Panc1 (cell line): ENCODE results near the gene TMEM25. TPM values are rescaled to one million over a fixed set of nuclear protein-coding genes. Genes with fewer than 3 reads are reported as not detected.

Experiments used
- ATAC-seq: fragments of 200-7000 bp; cut with Tn5 transposase; 2 replicates; pipeline ENCODE4 v1.9.1; 2020; ENCODE audit warnings: mild to moderate bottlenecking, moderate library complexity
- BruUV-seq: library from RNA; stranded (reverse); fragments of 400-500 nt; replicated peaks from 2 replicates; lab custom pipeline; 2021; lab: Mats Ljungman, UMichigan
- CTCF ChIA-PET: fragments of 300-600 bp; sonication (Branson Sonifier 250); formaldehyde crosslinking; loops from one replicate; lab custom pipeline; 2022; ENCODE audit warnings: antibody characterized with exemption; lab: Charles Lee
- POLR2A ChIA-PET: fragments of 300-600 bp; sonication (Branson Sonifier 250); formaldehyde crosslinking; loops from one replicate; lab custom pipeline; 2022; ENCODE audit warnings: antibody characterized with exemption; lab: Charles Lee
- DNase-seq: peaks from one replicate; pipeline ENCODE4 v3.0.0-alpha.2; 2010; ENCODE audit warnings: low read depth, low spot score
- H3K27ac ChIP-seq: 2 replicates; pipeline ENCODE4 v1.5.1; 2011; ENCODE audit warnings: mild to moderate bottlenecking, low read length, inconsistent platforms
- H3K27me3 ChIP-seq: fragments of 200-500 bp; sonication (Bioruptor generic); 2 replicates; pipeline ENCODE4 v1.6.0; 2014; ENCODE audit warnings: low read length, inconsistent platforms; ENCODE audit not compliant: control insufficient read depth, insufficient read depth
- H3K36me3 ChIP-seq: fragments of 200-500 bp; sonication (Bioruptor generic); 2 replicates; pipeline ENCODE4 v1.5.1; 2014; ENCODE audit warnings: inconsistent platforms, mild to moderate bottlenecking, low read length, moderate library complexity; ENCODE audit not compliant: control insufficient read depth, insufficient read depth
- H3K4me1 ChIP-seq: 2 replicates; pipeline ENCODE4 v1.5.1; 2011; ENCODE audit warnings: inconsistent platforms, mild to moderate bottlenecking, low read length, moderate library complexity; ENCODE audit not compliant: control insufficient read depth, insufficient read depth
- H3K4me3 ChIP-seq, 2 experiments: 2 replicates each; pipeline ENCODE4 v1.5.1; 2011 to 2012; ENCODE audit warnings: low read depth in 2 of 2, low read length in 2 of 2, mild to moderate bottlenecking in 2 of 2, inconsistent platforms in 1 of 2, moderate library complexity in 1 of 2
- H3K9me3 ChIP-seq: fragments of 200-500 bp; sonication (Bioruptor generic); 2 replicates; pipeline ENCODE4 v1.5.1; 2014; ENCODE audit warnings: low read depth, mild to moderate bottlenecking, inconsistent platforms, low read length, moderate library complexity; ENCODE audit not compliant: control insufficient read depth, insufficient read depth
- CTCF ChIP-seq: fragments of 450-650 bp; IDR thresholded peaks from 2 replicates; pipeline ENCODE4 v1.5.1; 2017; ENCODE audit warnings: mild to moderate bottlenecking
- POLR2AphosphoS5 ChIP-seq: IDR thresholded peaks from 2 replicates; pipeline ENCODE4 v1.6.1; 2012; ENCODE audit warnings: mild to moderate bottlenecking, low read depth, low read length, moderate library complexity
- REST ChIP-seq, 2 experiments: IDR thresholded peaks; 2 replicates each; pipeline ENCODE4 v1.6.1; 2011 to 2012; ENCODE audit warnings: low read depth in 2 of 2, control low read depth in 1 of 2, low read length in 1 of 2, mild to moderate bottlenecking in 1 of 2, moderate library complexity in 1 of 2; ENCODE audit not compliant: insufficient read depth in 1 of 2
- SIN3A ChIP-seq: IDR thresholded peaks from 2 replicates; pipeline ENCODE4 v1.6.1; 2012; ENCODE audit warnings: low read depth, mild to moderate bottlenecking, low read length, moderate library complexity, borderline replicate concordance; ENCODE audit not compliant: insufficient read depth
- TCF7L2 ChIP-seq: IDR thresholded peaks from 2 replicates; pipeline ENCODE4 v1.6.1; 2011; ENCODE audit warnings: mild to moderate bottlenecking, low read depth, low read length, inconsistent platforms
- in situ Hi-C: cut with HindIII; loops from 2 replicates; pipeline ENCODE4 v1.10.0; 2016; ENCODE audit warnings: low sequenced_read_pairs, low pct_unique_long_range_greater_than_20kb
- intact Hi-C: fragments of 100-400 bp; cut with micrococcal nuclease; formaldehyde crosslinking; loops from one replicate; pipeline ENCODE4 v1.10.0; 2022; ENCODE audit not compliant: unreplicated experiment
- total RNA-seq: library from RNA; stranded (reverse); gene quantifications from one replicate; pipeline ENCODE4 v1.2.1, GENCODE V29; 2021; ENCODE audit not compliant: unreplicated experiment

TMEM25 gene
- total RNA-seq, 1 experiment from 2014 or later, result 6.7 TPM

- Histone ChIP-seq H3K4me1 (peaks cover 8% of the 10 kb centered on the region), H3K27me3 (no peaks in the 10 kb centered on the region), H3K36me3 (peaks cover 51% of the 10 kb centered on the region), H3K4me3 (no peak overlapping the region), H3K9me3 (no peaks in the 10 kb centered on the region), H3K27ac (no peak overlapping the region)
- no peak for TF ChIP-seq POLR2AphosphoS5
- TF ChIP-seq CTCF, result no peak
- no peak for TF ChIP-seq REST (IDR thresholded peaks at IDR 0.05; ENCODE audit: insufficient read depth in 1 of 2, low read depth in 2 of 2, low read length in 1 of 2)
- TF ChIP-seq SIN3A, result no peak
- no peak for TF ChIP-seq TCF7L2
- CTCF ChIA-PET, result interaction anchor here (0.5 kb wide), 1 partner anchor 48 kb away, joined by 3 read pairs; no protein-coding TSS in a partner anchor
- DNase-seq (no peak), ATAC-seq (0 out of 2 replicates have a peak, but pooled peaks have one; percentile 21)
- no TSS peak for BruUV-seq
- POLR2A ChIA-PET, result no interaction called here
- intact Hi-C loops, result no loop called here
- in situ Hi-C loops, result no loop called here
These were observed 9.1 kb upstream of the TMEM25 start for GRCh38 chr11:118521892-118522311.

- Histone ChIP-seq H3K36me3 (peaks cover 48% of the 10 kb centered on the region), H3K9me3 (no peaks in the 10 kb centered on the region), H3K27me3 (no peaks in the 10 kb centered on the region), H3K27ac (no peak overlapping the region), H3K4me1 (peaks cover 12% of the 10 kb centered on the region), H3K4me3 (no peak overlapping the region)
- in situ Hi-C loops (no loop called here), intact Hi-C loops (no loop called here)
- ChIA-PET CTCF (interaction anchor here (0.5 kb wide), 1 partner anchor 47 kb away, joined by 3 read pairs; no protein-coding TSS in a partner anchor), POLR2A (no interaction called here)
- no peak for TF ChIP-seq TCF7L2
- TF ChIP-seq CTCF, result peak; percentile 81
- TSS peak; percentile 33 for BruUV-seq
- no peak for DNase-seq
- ATAC-seq, result peak; percentile 77
These were observed 8.4 kb upstream of the TMEM25 start for GRCh38 chr11:118522571-118523072.
